WTC11 (cell line): ENCODE results near the gene RANBP17. TPM values are rescaled to one million over a fixed set of nuclear protein-coding genes. Genes with fewer than 3 reads are reported as not detected.

ENCODE experiments used
- ATAC-seq: fragments of 200-7000 bp; cut with Tn5 transposase; 2 replicates; pipeline ENCODE4 v1.10.0; 2021; ENCODE audit warnings: mild to moderate bottlenecking, moderate library complexity
- CTCF ChIA-PET: fragments of 300-600 bp; sonication (Branson Sonifier 250); formaldehyde crosslinking; loops from one replicate; lab custom pipeline; 2021; ENCODE audit warnings: antibody characterized with exemption; lab: Charles Lee
- POLR2A ChIA-PET: fragments of 350-600 bp; sonication (Branson Sonifier 250); formaldehyde crosslinking; loops from one replicate; lab custom pipeline; 2021; ENCODE audit warnings: antibody characterized with exemption; lab: Charles Lee
- DNase-seq: peaks from one replicate; pipeline ENCODE4 v3.0.0; 2021; ENCODE audit warnings: low spot score
- H3K27ac Mint-ChIP-seq: 2 replicates; pipeline ENCODE4 v1.8.0; 2021; ENCODE audit warnings: mixed read lengths
- H3K27me3 Mint-ChIP-seq: 2 replicates; pipeline ENCODE4 v1.8.0; 2021; ENCODE audit warnings: low read depth, mild to moderate bottlenecking, moderate library complexity, mixed read lengths
- H3K36me3 Mint-ChIP-seq: 2 replicates; pipeline ENCODE4 v1.8.0; 2021; ENCODE audit warnings: mixed read lengths
- H3K4me1 Mint-ChIP-seq: 2 replicates; pipeline ENCODE4 v1.8.0; 2022; ENCODE audit warnings: mixed read lengths
- H3K4me3 Mint-ChIP-seq: 2 replicates; pipeline ENCODE4 v1.8.0; 2021; ENCODE audit warnings: mild to moderate bottlenecking, moderate library complexity, mixed read lengths
- H3K9me3 Mint-ChIP-seq: 2 replicates; pipeline ENCODE4 v1.8.0; 2021; ENCODE audit warnings: mixed read lengths
- CBFB ChIP-seq: sonication (generic); formaldehyde crosslinking; IDR thresholded peaks from 2 replicates; pipeline ENCODE4 v1.8.1; 2022; ENCODE audit warnings: mild to moderate bottlenecking, low read depth, missing genetic modification reagents
- CREM ChIP-seq: sonication (generic); formaldehyde crosslinking; IDR thresholded peaks from 2 replicates; pipeline ENCODE4 v1.8.1; 2022; ENCODE audit warnings: mild to moderate bottlenecking, missing genetic modification reagents, moderate library complexity
- NFYB ChIP-seq: sonication (generic); formaldehyde crosslinking; conservative IDR thresholded peaks from 2 replicates; pipeline ENCODE4 v1.8.0; 2022; ENCODE audit warnings: low read depth, missing genetic modification reagents
- ZNF423 ChIP-seq: fragments of 250-450 bp; sonication (Bioruptor Pico); IDR thresholded peaks from 2 replicates; pipeline ENCODE4 v2.1.2; 2022; ENCODE audit warnings: mild to moderate bottlenecking, moderate library complexity
- total RNA-seq: library from RNA; stranded (reverse); gene quantifications from 3 replicates; pipeline ENCODE4 v1.2.3, GENCODE V29; 2021
- TF ChIP-seq, protein P1 (sequence below): sonication (generic); formaldehyde crosslinking; IDR thresholded peaks from 2 replicates; pipeline ENCODE4 v1.8.0; 2023; ENCODE audit warnings: mild to moderate bottlenecking, missing genetic modification reagents
- TF ChIP-seq, protein P2 (sequence below): fragments of 250-450 bp; sonication (Bioruptor Pico); IDR thresholded peaks from 2 replicates; pipeline ENCODE4 v1.9.0; 2021; ENCODE audit warnings: mild to moderate bottlenecking
- TF ChIP-seq, protein P3 (sequence below): sonication (generic); formaldehyde crosslinking; IDR thresholded peaks from 2 replicates; pipeline ENCODE4 v1.8.0; 2022; ENCODE audit warnings: mild to moderate bottlenecking, missing genetic modification reagents
- TF ChIP-seq, protein P4 (sequence below): sonication (generic); formaldehyde crosslinking; IDR thresholded peaks from 2 replicates; pipeline ENCODE4 v1.8.1; 2023; ENCODE audit warnings: mild to moderate bottlenecking, missing genetic modification reagents
- TF ChIP-seq, protein P5 (sequence below): fragments of 250-450 bp; sonication (Bioruptor Pico); IDR thresholded peaks from 2 replicates; pipeline ENCODE4 v1.9.0; 2021; ENCODE audit warnings: mild to moderate bottlenecking, borderline replicate concordance
- TF ChIP-seq, protein P6 (sequence below): fragments of 250-450 bp; sonication (Bioruptor Pico); IDR thresholded peaks from 2 replicates; pipeline ENCODE4 v2.1.2; 2022; ENCODE audit warnings: mild to moderate bottlenecking, moderate library complexity
- TF ChIP-seq, protein P7 (sequence below): sonication (generic); formaldehyde crosslinking; IDR thresholded peaks from 2 replicates; pipeline ENCODE4 v1.8.1; 2022; ENCODE audit warnings: low read depth, mild to moderate bottlenecking, moderate library complexity, missing genetic modification reagents, borderline replicate concordance
- TF ChIP-seq, protein P8 (sequence below): sonication (generic); formaldehyde crosslinking; IDR thresholded peaks from 2 replicates; pipeline ENCODE4 v1.8.0; 2023; ENCODE audit warnings: missing genetic modification reagents, mild to moderate bottlenecking, borderline replicate concordance

Gene RANBP17
- total RNA-seq, 1 experiment from 2014 or later: 23.1 TPM

DNA sequence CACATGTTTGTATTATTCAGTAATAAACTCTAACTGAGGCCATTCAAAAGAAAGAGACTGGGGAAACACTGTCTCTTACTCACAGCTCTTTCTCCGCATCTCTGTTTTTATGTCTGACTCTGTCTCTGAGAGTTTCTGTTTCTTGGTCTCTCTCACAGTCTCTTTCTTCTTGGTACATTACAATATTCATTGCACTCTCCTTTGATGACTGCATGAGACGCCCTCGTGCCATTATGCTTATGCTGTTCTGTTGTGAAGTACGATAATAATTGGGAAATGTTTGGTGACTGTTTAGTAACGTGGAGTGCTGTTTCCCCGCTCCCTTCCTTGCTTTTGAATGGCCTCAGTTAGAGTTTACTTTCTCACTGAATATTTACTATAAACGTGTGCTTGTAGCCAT lies 421.9 kb downstream of the RANBP17 start (continued):
- TF ChIP-seq, protein P1, sequence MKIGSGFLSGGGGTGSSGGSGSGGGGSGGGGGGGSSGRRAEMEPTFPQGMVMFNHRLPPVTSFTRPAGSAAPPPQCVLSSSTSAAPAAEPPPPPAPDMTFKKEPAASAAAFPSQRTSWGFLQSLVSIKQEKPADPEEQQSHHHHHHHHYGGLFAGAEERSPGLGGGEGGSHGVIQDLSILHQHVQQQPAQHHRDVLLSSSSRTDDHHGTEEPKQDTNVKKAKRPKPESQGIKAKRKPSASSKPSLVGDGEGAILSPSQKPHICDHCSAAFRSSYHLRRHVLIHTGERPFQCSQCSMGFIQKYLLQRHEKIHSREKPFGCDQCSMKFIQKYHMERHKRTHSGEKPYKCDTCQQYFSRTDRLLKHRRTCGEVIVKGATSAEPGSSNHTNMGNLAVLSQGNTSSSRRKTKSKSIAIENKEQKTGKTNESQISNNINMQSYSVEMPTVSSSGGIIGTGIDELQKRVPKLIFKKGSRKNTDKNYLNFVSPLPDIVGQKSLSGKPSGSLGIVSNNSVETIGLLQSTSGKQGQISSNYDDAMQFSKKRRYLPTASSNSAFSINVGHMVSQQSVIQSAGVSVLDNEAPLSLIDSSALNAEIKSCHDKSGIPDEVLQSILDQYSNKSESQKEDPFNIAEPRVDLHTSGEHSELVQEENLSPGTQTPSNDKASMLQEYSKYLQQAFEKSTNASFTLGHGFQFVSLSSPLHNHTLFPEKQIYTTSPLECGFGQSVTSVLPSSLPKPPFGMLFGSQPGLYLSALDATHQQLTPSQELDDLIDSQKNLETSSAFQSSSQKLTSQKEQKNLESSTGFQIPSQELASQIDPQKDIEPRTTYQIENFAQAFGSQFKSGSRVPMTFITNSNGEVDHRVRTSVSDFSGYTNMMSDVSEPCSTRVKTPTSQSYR (CRISPR knock-in tag): no peak
- TF ChIP-seq, protein P2, sequence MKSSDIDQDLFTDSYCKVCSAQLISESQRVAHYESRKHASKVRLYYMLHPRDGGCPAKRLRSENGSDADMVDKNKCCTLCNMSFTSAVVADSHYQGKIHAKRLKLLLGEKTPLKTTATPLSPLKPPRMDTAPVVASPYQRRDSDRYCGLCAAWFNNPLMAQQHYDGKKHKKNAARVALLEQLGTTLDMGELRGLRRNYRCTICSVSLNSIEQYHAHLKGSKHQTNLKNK (CRISPR knock-in tag): no peak

DNA sequence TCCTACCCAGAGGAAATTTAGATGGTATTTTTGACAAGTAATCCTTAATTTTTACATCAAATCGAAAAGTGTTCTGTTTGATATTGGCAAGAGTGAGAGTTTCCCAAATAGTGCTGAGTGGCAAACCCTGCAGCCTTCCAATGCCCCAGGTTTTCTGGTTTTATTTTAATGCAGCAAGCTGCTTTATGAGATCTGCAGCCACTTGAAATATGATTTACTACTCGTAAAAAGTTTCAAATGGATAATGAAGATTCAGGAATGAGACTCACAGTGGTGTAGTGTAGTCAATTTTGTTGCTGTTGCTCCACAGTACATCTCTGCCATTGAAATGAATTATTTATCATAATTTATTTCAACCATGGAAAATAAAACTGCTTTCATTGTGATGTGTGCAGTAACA lies 423.6 kb downstream of the RANBP17 start:
- H3K27me3 Mint-ChIP-seq: no peaks in the 10 kb centered on the region; the same call in 1 of the 2 replicates
- POLR2A ChIA-PET: no interaction called here
- TF ChIP-seq, protein P3, sequence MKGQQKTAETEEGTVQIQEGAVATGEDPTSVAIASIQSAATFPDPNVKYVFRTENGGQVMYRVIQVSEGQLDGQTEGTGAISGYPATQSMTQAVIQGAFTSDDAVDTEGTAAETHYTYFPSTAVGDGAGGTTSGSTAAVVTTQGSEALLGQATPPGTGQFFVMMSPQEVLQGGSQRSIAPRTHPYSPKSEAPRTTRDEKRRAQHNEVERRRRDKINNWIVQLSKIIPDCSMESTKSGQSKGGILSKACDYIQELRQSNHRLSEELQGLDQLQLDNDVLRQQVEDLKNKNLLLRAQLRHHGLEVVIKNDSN (CRISPR knock-in tag): no peak
- TF ChIP-seq NFYB: no peak
- TF ChIP-seq, protein P4, sequence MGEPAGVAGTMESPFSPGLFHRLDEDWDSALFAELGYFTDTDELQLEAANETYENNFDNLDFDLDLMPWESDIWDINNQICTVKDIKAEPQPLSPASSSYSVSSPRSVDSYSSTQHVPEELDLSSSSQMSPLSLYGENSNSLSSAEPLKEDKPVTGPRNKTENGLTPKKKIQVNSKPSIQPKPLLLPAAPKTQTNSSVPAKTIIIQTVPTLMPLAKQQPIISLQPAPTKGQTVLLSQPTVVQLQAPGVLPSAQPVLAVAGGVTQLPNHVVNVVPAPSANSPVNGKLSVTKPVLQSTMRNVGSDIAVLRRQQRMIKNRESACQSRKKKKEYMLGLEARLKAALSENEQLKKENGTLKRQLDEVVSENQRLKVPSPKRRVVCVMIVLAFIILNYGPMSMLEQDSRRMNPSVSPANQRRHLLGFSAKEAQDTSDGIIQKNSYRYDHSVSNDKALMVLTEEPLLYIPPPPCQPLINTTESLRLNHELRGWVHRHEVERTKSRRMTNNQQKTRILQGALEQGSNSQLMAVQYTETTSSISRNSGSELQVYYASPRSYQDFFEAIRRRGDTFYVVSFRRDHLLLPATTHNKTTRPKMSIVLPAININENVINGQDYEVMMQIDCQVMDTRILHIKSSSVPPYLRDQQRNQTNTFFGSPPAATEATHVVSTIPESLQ (CRISPR knock-in tag): no peak
- TF ChIP-seq CREM (CRISPR knock-in tag): no peak
- CTCF ChIA-PET: no interaction called here
- no peaks in the 10 kb centered on the region for H3K9me3 Mint-ChIP-seq
- no peaks in the 10 kb centered on the region for H3K36me3 Mint-ChIP-seq
- H3K27ac Mint-ChIP-seq: no peak overlapping the region
- ATAC-seq (no peak), DNase-seq (no peak)
- H3K4me1 Mint-ChIP-seq: no peaks in the 10 kb centered on the region
- H3K4me3 Mint-ChIP-seq: no peak overlapping the region

DNA sequence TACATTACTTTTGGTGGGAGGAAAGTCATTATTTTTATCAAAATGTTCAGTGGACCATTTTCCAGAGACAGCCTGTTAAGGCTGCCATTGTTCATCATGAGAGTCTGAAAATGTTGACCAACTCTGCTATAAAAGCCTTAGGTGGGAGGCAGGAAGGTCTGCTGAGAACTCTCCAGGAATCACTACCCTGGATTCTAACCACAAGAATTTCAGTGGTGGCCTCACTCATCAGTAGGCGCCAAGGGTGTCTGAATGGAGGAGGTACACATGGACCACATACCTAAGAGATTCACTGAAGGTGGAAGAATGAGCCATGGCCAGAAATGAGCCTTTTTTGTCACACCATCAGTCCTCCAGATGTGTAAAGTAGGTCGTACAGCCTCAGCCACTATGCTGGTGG lies 426.2 kb downstream of the RANBP17 start:
- no peaks in the 10 kb centered on the region for H3K9me3 Mint-ChIP-seq
- POLR2A ChIA-PET: no interaction called here
- TF ChIP-seq ZNF423 (CRISPR knock-in tag) (no peak), CBFB (CRISPR knock-in tag) (no peak)
- TF ChIP-seq, protein P5, sequence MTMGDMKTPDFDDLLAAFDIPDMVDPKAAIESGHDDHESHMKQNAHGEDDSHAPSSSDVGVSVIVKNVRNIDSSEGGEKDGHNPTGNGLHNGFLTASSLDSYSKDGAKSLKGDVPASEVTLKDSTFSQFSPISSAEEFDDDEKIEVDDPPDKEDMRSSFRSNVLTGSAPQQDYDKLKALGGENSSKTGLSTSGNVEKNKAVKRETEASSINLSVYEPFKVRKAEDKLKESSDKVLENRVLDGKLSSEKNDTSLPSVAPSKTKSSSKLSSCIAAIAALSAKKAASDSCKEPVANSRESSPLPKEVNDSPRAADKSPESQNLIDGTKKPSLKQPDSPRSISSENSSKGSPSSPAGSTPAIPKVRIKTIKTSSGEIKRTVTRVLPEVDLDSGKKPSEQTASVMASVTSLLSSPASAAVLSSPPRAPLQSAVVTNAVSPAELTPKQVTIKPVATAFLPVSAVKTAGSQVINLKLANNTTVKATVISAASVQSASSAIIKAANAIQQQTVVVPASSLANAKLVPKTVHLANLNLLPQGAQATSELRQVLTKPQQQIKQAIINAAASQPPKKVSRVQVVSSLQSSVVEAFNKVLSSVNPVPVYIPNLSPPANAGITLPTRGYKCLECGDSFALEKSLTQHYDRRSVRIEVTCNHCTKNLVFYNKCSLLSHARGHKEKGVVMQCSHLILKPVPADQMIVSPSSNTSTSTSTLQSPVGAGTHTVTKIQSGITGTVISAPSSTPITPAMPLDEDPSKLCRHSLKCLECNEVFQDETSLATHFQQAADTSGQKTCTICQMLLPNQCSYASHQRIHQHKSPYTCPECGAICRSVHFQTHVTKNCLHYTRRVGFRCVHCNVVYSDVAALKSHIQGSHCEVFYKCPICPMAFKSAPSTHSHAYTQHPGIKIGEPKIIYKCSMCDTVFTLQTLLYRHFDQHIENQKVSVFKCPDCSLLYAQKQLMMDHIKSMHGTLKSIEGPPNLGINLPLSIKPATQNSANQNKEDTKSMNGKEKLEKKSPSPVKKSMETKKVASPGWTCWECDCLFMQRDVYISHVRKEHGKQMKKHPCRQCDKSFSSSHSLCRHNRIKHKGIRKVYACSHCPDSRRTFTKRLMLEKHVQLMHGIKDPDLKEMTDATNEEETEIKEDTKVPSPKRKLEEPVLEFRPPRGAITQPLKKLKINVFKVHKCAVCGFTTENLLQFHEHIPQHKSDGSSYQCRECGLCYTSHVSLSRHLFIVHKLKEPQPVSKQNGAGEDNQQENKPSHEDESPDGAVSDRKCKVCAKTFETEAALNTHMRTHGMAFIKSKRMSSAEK (CRISPR knock-in tag): no peak
- TF ChIP-seq, protein P6, sequence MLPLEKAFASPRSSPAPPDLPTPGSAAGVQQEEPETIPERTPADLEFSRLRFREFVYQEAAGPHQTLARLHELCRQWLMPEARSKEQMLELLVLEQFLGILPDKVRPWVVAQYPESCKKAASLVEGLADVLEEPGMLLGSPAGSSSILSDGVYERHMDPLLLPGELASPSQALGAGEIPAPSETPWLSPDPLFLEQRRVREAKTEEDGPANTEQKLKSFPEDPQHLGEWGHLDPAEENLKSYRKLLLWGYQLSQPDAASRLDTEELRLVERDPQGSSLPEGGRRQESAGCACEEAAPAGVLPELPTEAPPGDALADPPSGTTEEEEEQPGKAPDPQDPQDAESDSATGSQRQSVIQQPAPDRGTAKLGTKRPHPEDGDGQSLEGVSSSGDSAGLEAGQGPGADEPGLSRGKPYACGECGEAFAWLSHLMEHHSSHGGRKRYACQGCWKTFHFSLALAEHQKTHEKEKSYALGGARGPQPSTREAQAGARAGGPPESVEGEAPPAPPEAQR (CRISPR knock-in tag): no peak
- TF ChIP-seq, protein P7, sequence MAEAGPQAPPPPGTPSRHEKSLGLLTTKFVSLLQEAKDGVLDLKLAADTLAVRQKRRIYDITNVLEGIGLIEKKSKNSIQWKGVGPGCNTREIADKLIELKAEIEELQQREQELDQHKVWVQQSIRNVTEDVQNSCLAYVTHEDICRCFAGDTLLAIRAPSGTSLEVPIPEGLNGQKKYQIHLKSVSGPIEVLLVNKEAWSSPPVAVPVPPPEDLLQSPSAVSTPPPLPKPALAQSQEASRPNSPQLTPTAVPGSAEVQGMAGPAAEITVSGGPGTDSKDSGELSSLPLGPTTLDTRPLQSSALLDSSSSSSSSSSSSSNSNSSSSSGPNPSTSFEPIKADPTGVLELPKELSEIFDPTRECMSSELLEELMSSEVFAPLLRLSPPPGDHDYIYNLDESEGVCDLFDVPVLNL: no peak
- TF ChIP-seq, protein P8, sequence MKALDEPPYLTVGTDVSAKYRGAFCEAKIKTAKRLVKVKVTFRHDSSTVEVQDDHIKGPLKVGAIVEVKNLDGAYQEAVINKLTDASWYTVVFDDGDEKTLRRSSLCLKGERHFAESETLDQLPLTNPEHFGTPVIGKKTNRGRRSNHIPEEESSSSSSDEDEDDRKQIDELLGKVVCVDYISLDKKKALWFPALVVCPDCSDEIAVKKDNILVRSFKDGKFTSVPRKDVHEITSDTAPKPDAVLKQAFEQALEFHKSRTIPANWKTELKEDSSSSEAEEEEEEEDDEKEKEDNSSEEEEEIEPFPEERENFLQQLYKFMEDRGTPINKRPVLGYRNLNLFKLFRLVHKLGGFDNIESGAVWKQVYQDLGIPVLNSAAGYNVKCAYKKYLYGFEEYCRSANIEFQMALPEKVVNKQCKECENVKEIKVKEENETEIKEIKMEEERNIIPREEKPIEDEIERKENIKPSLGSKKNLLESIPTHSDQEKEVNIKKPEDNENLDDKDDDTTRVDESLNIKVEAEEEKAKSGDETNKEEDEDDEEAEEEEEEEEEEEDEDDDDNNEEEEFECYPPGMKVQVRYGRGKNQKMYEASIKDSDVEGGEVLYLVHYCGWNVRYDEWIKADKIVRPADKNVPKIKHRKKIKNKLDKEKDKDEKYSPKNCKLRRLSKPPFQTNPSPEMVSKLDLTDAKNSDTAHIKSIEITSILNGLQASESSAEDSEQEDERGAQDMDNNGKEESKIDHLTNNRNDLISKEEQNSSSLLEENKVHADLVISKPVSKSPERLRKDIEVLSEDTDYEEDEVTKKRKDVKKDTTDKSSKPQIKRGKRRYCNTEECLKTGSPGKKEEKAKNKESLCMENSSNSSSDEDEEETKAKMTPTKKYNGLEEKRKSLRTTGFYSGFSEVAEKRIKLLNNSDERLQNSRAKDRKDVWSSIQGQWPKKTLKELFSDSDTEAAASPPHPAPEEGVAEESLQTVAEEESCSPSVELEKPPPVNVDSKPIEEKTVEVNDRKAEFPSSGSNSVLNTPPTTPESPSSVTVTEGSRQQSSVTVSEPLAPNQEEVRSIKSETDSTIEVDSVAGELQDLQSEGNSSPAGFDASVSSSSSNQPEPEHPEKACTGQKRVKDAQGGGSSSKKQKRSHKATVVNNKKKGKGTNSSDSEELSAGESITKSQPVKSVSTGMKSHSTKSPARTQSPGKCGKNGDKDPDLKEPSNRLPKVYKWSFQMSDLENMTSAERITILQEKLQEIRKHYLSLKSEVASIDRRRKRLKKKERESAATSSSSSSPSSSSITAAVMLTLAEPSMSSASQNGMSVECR (CRISPR knock-in tag): no peak

More for the DNA sequence above, 426.2 kb downstream of the RANBP17 start:
- H3K27ac Mint-ChIP-seq: no peak overlapping the region
- ATAC-seq (no peak), DNase-seq (no peak)
- H3K4me3 Mint-ChIP-seq: no peak overlapping the region
- H3K4me1 Mint-ChIP-seq: peaks cover 1% of the 10 kb centered on the region
- H3K36me3 Mint-ChIP-seq: no peaks in the 10 kb centered on the region
- CTCF ChIA-PET: no interaction called here
- H3K27me3 Mint-ChIP-seq: no peaks in the 10 kb centered on the region; the same call in 1 of the 2 replicates
